ENCODE data around the gene TNS1.

Gene TNS1

GRCh38 chr2:218015586-218016521 is 13.1 kb upstream of the TNS1 start:
- no peak for DNase-seq

GRCh38 chr2:218014706-218015585 is 12.2 kb upstream of the TNS1 start:
- DNase-seq = no peak

GRCh38 chr2:218013289-218013688 is 10.5 kb upstream of the TNS1 start:
- no peak for DNase-seq

GRCh38 chr2:218012284-218012683 is 9.5 kb upstream of the TNS1 start:
- DNase-seq = no peak

GRCh38 chr2:218011653-218012040 is 8.9 kb upstream of the TNS1 start:
- no peak for DNase-seq

GRCh38 chr2:218010984-218011652 is 8.3 kb upstream of the TNS1 start:
- no peak for DNase-seq

GRCh38 chr2:218010140-218010983 is 7.6 kb upstream of the TNS1 start:
- no peak for DNase-seq

- no peak for DNase-seq
These were observed 7.0 kb upstream of the TNS1 start for GRCh38 chr2:218009765-218010139.

GRCh38 chr2:218009231-218009630 is 6.4 kb upstream of the TNS1 start:
- DNase-seq = no peak

- no peak for DNase-seq
These were observed 5.6 kb upstream of the TNS1 start for GRCh38 chr2:218008060-218009040.

GRCh38 chr2:218006741-218007140 is 3.9 kb upstream of the TNS1 start:
- DNase-seq = no peak

- DNase-seq = no peak
These were observed 2.7 kb upstream of the TNS1 start for GRCh38 chr2:218005486-218005885.

GRCh38 chr2:218005028-218005427 is 2.2 kb upstream of the TNS1 start:
- DNase-seq = no peak

- DNase-seq = no peak
These were observed 1.2 kb upstream of the TNS1 start for GRCh38 chr2:218003981-218004419.

- DNase-seq = no peak
These were observed 618 bp upstream of the TNS1 start for GRCh38 chr2:218003281-218003944.

GRCh38 chr2:218002143-218002844 is 501 bp downstream of the TNS1 start:
- no peak for DNase-seq

- no peak for DNase-seq
These were observed 1.2 kb downstream of the TNS1 start for GRCh38 chr2:218001629-218002028.

GRCh38 chr2:218000136-218000535 is 2.7 kb downstream of the TNS1 start:
- no peak for DNase-seq

GRCh38 chr2:217999595-217999959 is 3.2 kb downstream of the TNS1 start:
- DNase-seq = no peak
